Activated CD4-positive, CD25-positive, alpha-beta regulatory T cell treated with anti-CD3 and anti-CD28 coated beads, Interleukin-2, amount 50 U/mL, for 24 hours (primary cell): ENCODE results near the gene HYAL2.

Experiments
- ATAC-seq, 2 donors: fragments of 150-1000 bp; cut with Tn5 transposase; one replicate each; pipeline ENCODE4 v1.10.0; 2021; ENCODE audit warnings: mild to moderate bottlenecking in 1 of 2, moderate library complexity in 1 of 2

The HYAL2 gene, protein sequence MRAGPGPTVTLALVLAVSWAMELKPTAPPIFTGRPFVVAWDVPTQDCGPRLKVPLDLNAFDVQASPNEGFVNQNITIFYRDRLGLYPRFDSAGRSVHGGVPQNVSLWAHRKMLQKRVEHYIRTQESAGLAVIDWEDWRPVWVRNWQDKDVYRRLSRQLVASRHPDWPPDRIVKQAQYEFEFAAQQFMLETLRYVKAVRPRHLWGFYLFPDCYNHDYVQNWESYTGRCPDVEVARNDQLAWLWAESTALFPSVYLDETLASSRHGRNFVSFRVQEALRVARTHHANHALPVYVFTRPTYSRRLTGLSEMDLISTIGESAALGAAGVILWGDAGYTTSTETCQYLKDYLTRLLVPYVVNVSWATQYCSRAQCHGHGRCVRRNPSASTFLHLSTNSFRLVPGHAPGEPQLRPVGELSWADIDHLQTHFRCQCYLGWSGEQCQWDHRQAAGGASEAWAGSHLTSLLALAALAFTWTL

DNA sequence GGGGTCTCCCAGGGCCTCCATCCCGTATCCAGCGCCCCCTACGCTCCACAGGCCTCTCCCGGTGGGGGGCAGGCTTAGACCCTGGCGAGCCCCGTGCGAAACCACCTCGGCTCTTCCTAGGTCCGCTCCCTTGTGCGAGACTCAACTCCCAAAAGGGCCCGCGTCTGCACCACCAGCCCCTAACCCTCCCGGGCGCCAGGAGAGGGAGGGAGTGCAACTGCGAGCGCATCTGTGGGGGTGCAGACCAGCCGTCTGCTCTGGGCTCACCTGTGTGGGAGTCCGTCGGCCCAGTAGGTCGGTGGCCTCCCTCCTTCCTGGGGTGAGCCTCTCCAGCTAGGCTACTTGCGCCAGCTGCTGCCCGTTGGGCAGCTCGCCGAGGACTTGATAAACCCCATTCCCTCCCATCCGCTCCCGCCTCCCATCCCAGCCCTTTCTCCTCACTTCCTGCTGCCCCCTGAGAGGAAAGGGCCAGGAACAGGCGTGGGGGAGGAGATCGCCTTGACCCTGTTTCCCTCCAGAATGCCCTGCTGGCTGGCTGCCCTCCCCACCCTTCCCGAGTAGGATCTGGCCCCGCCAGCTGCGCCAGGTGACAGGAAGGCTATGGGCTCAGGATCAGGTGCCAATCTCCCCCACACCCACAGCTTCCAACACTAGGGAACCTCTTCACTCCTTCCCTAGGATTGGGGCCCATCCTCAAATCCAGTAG lies at the start of gene HYAL2:
Gene HYAL2 (minus strand): TSS at position 360 of the 706 bp plus-strand sequence. CDS start 2,256 bp downstream, outside the sequence.
- no peak for ATAC-seq

- no peak for ATAC-seq
Observed at GRCh38 chr3:50371133-50371685, 48.7 kb upstream of the HYAL2 start.

DNA sequence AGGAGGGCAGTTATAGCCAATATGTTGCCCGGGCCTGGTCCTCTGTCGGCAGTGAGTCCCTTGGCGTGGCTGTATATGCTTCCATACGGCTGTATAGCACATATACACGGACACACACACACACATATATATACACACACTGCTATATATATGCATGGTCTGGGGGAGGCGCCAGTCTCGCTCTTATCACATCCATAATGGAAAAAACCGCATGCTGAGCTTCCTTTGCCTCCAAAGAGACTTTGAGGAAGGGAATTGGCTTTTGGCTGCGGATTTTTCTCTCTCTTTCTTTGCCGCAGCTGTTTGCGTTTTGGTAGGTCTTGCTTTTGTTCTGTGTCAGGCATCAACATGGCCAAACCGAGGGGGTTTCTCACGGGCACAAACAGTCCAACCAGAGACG lies 48.0 kb upstream of the HYAL2 start:
- no peak for ATAC-seq

GRCh38 chr3:50369012-50369670 lies 46.6 kb upstream of the HYAL2 start:
- ATAC-seq: no peak

GRCh38 chr3:50365842-50366220 lies 43.3 kb upstream of the HYAL2 start:
- no peak for ATAC-seq

DNA sequence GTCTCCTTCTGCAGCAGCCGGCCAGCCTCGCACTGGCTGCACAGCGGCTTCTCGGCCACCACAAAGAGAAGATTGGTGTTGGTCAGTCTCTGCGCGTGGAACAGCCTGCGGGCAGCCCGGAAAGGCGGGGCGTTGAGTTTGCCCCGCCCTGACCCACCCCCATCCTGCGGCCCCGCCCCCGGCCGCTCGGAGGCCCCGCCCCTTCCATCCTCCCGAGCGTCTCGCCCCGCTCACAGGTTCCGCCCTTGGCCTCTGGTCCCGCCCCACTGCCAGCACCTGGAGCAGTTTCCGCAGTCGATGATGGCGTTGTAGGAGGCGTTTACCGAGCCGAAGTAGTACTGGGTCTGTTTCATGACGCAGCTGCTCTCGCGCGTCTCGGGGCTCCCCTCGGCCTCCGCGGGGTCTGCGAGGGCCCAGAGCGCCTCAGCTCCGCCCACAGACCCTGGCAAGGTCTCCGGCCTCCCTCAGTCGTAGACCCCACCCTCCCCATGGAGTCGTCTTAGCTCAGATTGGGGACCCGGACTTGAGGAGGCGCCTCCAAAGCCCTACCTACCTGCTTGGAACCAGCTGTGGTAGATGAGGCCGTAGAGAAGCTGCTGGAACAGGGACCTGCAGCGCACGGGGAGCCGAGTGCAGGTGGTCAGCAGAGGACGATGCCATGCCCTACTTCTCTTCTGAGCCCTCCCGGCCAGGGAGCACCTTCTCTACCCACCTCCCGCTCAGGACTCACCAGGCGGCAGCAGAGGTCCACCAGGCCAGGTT lies 42.7 kb upstream of the HYAL2 start:
- peak; percentile 97 to 98 for ATAC-seq

- ATAC-seq: peak; percentile 5 to 18
Observed at GRCh38 chr3:50364573-50365079, 42.1 kb upstream of the HYAL2 start.

DNA sequence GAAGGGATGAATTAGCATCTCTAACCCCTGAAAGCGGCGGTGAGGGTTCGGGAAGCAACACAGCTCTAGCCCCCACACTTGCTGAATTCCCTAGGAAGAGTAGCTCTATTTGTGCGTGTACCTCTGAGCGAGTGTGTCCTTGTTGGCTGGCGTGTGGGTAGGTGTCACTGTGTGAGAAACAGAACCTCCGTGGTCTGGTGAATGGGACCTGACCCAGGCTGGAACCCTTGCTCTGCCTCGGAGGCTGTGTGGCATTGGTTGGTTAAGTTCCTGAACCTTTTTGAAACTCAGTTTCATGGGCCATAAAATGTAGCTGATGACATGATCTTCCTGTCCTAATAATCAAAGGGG lies 37.2 kb upstream of the HYAL2 start:
- ATAC-seq: peak; percentile 7 to 8

DNA sequence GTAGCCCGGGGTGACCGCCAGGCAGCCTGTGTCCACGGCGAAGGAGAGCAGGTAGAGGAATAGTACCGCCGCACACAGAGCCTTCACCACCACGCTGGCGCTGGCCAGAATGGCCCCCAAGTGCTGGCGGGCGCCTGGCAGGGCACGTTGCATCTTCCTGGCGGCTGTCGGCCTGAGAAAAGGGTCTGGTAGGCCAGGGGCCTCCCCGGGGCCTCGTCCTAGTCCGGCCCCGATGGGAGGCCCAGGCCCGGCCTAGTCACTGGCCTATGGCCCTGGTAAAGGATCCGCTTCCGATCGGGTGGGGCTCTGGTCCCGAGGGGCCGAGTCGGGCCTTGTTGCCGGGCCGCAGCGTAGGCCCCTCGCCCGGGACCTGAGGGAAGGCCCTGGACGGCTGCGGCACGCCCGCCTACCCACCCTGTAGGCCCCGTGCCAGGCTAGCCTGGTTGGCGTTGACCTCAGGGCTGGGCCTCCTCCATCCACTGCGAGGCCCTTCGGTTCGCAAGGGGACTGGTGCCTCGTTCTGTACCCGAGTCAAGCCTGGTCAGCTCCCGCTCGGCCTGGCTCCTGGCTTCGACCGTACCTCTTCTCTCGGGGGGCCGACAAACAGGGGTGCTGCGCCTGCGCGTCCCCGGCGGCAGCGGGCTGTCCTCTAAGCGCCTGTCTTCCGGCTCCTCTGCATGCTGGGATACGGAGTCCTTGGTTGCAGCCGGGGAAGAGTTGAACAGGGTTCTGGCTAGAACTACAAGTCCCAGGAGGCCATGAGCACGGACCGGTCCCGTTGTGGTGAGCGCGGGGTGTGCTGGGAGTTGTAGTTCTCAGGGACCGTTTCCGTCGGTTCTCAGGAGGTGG lies 36.6 kb upstream of the HYAL2 start, which contains the start of gene TMEM115:
Gene TMEM115 (minus strand): TSS at position 611 of the 849 bp plus-strand sequence. CDS start 458 bp downstream, at position 153.
- peak; percentile 100 for ATAC-seq

- ATAC-seq: no peak
Observed at GRCh38 chr3:50358355-50358910, 35.9 kb upstream of the HYAL2 start.

GRCh38 chr3:50357481-50357880 lies 34.9 kb upstream of the HYAL2 start:
- no peak for ATAC-seq

DNA sequence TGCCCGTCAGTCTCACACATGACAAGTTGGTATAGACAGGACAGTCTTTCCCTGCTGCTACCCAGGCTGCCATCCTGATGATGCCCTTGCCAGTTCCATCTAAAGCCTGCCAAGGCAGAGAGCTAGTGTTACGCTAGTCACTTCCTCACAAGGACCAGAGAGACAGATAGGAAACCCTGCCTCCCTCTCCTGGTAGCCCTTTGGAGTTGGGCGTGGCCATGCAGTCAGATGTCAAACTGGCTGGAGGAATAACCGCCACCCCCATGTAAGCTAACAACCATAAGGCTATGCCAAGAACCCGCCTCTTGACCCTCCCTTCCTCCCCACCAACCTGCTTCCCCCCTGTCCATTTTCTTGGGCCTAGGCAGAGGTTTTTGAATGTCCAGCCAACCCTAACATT lies 34.0 kb upstream of the HYAL2 start:
- no peak for ATAC-seq

DNA sequence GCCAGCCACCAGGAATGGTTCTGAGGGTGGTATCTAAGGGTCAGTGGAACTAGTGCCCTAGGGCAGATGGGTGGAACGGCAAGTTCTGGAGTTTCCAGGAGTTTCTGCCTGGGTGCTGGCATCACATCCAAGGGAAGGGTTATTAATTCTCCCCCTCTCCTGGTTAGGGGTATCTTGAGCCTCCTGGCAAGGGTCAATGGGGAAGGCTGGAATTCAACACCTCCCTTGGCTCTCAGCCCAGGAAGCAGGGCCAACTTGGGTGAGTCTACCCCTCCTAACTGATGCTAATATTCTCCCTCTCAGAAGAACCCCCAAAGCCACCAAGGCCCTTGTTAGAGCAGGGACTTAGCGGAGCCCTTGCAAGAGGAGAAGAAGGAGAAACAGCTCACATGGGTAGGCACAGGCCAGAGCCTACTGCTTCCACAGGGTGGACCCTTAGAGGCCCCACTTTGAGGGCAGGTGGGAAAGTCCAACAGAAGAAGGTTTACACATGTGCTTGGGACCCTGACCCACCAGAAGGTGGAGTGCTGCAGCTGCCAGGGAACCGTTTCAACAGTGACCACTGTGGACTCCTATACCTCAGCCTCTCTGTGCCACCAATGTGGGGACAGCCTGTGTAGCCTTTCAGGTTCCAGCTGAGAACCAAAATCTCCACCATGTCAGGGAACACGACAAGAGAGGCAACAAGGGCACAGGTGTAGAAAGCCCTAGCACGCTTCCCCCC lies 33.4 kb upstream of the HYAL2 start:
- no peak for ATAC-seq

GRCh38 chr3:50354850-50355249 lies 32.3 kb upstream of the HYAL2 start:
- ATAC-seq: no peak

- ATAC-seq: no peak
Observed at GRCh38 chr3:50354186-50354764, 31.7 kb upstream of the HYAL2 start.

DNA sequence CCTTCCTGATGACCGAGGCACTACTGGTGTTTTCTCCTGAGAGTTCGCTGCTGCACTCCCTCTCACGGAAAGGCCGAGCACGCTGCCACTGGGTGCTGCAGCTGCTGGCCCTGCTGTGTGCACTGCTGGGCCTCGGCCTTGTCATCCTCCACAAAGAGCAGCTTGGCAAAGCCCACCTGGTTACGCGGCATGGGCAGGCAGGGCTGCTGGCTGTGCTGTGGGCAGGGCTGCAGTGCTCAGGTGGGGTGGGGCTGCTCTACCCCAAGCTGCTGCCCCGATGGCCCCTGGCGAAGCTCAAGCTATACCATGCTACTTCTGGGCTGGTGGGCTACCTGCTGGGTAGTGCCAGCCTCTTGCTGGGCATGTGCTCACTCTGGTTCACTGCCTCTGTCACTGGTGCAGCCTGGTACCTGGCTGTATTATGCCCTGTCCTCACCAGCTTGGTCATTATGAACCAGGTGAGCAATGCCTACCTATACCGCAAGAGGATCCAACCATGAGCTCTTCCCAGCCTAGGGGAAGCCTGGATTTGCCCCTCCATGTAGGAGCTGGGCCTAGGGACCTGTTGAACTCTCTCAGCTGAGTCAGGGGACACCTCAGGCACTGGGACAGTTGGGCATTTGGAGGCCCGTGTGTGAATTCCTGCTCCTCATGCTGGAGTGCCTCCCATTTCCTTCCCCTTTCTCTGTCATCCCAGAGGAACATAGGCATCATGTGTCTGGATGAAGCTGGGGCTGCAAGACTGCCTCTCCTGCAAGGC lies 30.9 kb upstream of the HYAL2 start:
- ATAC-seq: no peak

GRCh38 chr3:50352781-50353180 lies 30.2 kb upstream of the HYAL2 start:
- no peak for ATAC-seq

DNA sequence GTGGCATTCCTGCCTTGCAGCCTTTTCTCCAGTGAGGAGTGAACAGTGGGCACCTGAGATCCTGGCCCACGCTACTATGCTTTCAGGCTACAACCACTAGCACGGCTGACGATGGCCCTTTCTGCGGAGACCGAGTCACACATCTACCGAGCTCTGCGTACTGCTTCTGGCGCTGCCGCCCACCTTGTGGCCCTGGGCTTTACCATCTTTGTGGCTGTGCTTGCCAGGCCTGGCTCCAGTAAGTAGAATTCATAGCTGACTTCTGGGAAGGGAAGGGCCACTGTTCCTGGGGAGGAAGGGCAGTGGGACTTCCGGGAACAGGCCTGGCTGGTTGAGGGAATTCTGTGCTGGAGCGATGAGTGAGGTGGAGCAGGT lies 28.8 kb upstream of the HYAL2 start:
- no peak for ATAC-seq
